HG02610 (cell line): ENCODE results near the gene PPARD.
"Not testable (repeated sequence)": the region's sequence is repeated elsewhere in the genome, so short reads cannot be mapped to it uniquely, and the experiment has no call there.

Source experiments
- ATAC-seq: cut with Tn5 transposase; IDR thresholded peaks from one replicate; pipeline ENCODE4 v1.9.1; 2021; ENCODE audit warnings: mild to moderate bottlenecking, moderate library complexity; ENCODE audit not compliant: unreplicated experiment

PPARD gene

GRCh38 chr6:35378261-35378660, 35.9 kb downstream of the PPARD start:
- ATAC-seq: no peak

GRCh38 chr6:35381132-35381531, 38.8 kb downstream of the PPARD start:
- no peak for ATAC-seq

- no peak for ATAC-seq
Measured at GRCh38 chr6:35382015-35382414, 39.7 kb downstream of the PPARD start.

- no peak for ATAC-seq
Measured at GRCh38 chr6:35385457-35386202, 43.3 kb downstream of the PPARD start.

GRCh38 chr6:35386989-35387388, 44.6 kb downstream of the PPARD start:
- no peak for ATAC-seq

GRCh38 chr6:35388030-35388429, 45.7 kb downstream of the PPARD start:
- ATAC-seq: no peak

GRCh38 chr6:35388772-35389352, 46.5 kb downstream of the PPARD start:
- no peak for ATAC-seq

- ATAC-seq: not testable (repeated sequence)
Measured at GRCh38 chr6:35389386-35389785, 47.0 kb downstream of the PPARD start.

- no peak for ATAC-seq
Measured at GRCh38 chr6:35391240-35391968, 49.0 kb downstream of the PPARD start.

- no peak for ATAC-seq
Measured at GRCh38 chr6:35392111-35392702, 49.8 kb downstream of the PPARD start.

GRCh38 chr6:35392773-35393672, 50.7 kb downstream of the PPARD start:
- ATAC-seq: no peak

GRCh38 chr6:35396991-35397390, 54.6 kb downstream of the PPARD start:
- no peak for ATAC-seq

- ATAC-seq: no peak
Measured at GRCh38 chr6:35397806-35398418, 55.6 kb downstream of the PPARD start.

- no peak for ATAC-seq
Measured at GRCh38 chr6:35398526-35398925, 56.2 kb downstream of the PPARD start.

GRCh38 chr6:35400111-35400510, 57.8 kb downstream of the PPARD start:
- no peak for ATAC-seq

GRCh38 chr6:35400901-35401311, 58.5 kb downstream of the PPARD start:
- no peak for ATAC-seq

- ATAC-seq: no peak
Measured at GRCh38 chr6:35401514-35401913, 59.2 kb downstream of the PPARD start.

- peak; percentile 67 for ATAC-seq
Measured at GRCh38 chr6:35402136-35402855, 59.9 kb downstream of the PPARD start.

GRCh38 chr6:35402856-35403191, 60.5 kb downstream of the PPARD start:
- no peak for ATAC-seq
